Type B pancreatic cell (in vitro differentiated cells): Measurements from ENCODE around the gene NDUFA7. TPM values are rescaled to one million over a fixed set of nuclear protein-coding genes. Genes with fewer than 3 reads are reported as not detected.
"Not testable (repeated sequence)": the region's sequence is repeated elsewhere in the genome, so short reads cannot be mapped to it uniquely, and the experiment has no call there.

Experiments used
- DNase-seq: peaks from one replicate; pipeline ENCODE4 v3.0.0; 2021; ENCODE audit warnings: mixed read lengths; ENCODE audit not compliant: unreplicated experiment; ENCODE audit errors: extremely low spot score
- H3K27ac Mint-ChIP-seq: 2 replicates; pipeline ENCODE4 v1.8.0; 2021; ENCODE audit warnings: mild to moderate bottlenecking, mixed read lengths
- H3K27me3 Mint-ChIP-seq: 2 replicates; pipeline ENCODE4 v1.8.0; 2021; ENCODE audit warnings: mixed read lengths
- H3K36me3 Mint-ChIP-seq: 2 replicates; pipeline ENCODE4 v1.8.0; 2021; ENCODE audit warnings: mixed read lengths
- H3K4me1 Mint-ChIP-seq: one replicate; pipeline ENCODE4 v1.8.0; 2021; ENCODE audit warnings: mixed read lengths; ENCODE audit not compliant: unreplicated experiment
- H3K4me3 Mint-ChIP-seq: 2 replicates; pipeline ENCODE4 v1.8.0; 2021; ENCODE audit warnings: mild to moderate bottlenecking, mixed read lengths
- H3K9me3 Mint-ChIP-seq: 2 replicates; pipeline ENCODE4 v1.8.0; 2021; ENCODE audit warnings: mixed read lengths
- CTCF ChIP-seq: fragments of 200-600 bp; sonication (generic); conservative IDR thresholded peaks from 2 replicates; pipeline ENCODE4 v1.5.0; 2021; ENCODE audit warnings: antibody characterized with exemption, mild to moderate bottlenecking
- total RNA-seq: library from RNA; stranded (reverse); gene quantifications from 2 replicates; pipeline ENCODE4 v1.2.1, GENCODE V29; 2021; ENCODE audit warnings: low replicate concordance

Gene NDUFA7
- total RNA-seq, 1 donor from 2014 or later, result 46.8 TPM

GRCh38 chr19:8342316-8342683, 21.1 kb upstream of the NDUFA7 start:
- Mint-ChIP-seq H3K4me1 (no peaks in the 10 kb centered on the region), H3K27ac (no peak overlapping the region), H3K36me3 (no peaks in the 10 kb centered on the region), H3K4me3 (no peak overlapping the region), H3K27me3 (peaks cover 62% of the 10 kb centered on the region), H3K9me3 (no peaks in the 10 kb centered on the region)
- DNase-seq, result no peak
- no peak for TF ChIP-seq CTCF

GRCh38 chr19:8341504-8341903, 20.3 kb upstream of the NDUFA7 start:
- not testable (repeated sequence) for H3K36me3 Mint-ChIP-seq, H3K4me3 Mint-ChIP-seq, H3K4me1 Mint-ChIP-seq, H3K27ac Mint-ChIP-seq, DNase-seq, H3K9me3 Mint-ChIP-seq
- peaks cover 68% of the 10 kb centered on the region for H3K27me3 Mint-ChIP-seq

GRCh38 chr19:8340341-8341096, 19.3 kb upstream of the NDUFA7 start:
- no peak for TF ChIP-seq CTCF
- Mint-ChIP-seq H3K4me3 (no peak overlapping the region), H3K9me3 (no peaks in the 10 kb centered on the region), H3K36me3 (no peaks in the 10 kb centered on the region), H3K27ac (no peak overlapping the region), H3K27me3 (peaks cover 76% of the 10 kb centered on the region), H3K4me1 (no peaks in the 10 kb centered on the region)
- DNase-seq, result no peak

- Mint-ChIP-seq H3K4me1 (no peaks in the 10 kb centered on the region), H3K36me3 (no peaks in the 10 kb centered on the region), H3K27me3 (peaks cover 75% of the 10 kb centered on the region), H3K9me3 (no peaks in the 10 kb centered on the region), H3K27ac (no peak overlapping the region), H3K4me3 (no peak overlapping the region)
- TF ChIP-seq CTCF, result no peak
- DNase-seq, result no peak
Measured at GRCh38 chr19:8338835-8339234, 17.7 kb upstream of the NDUFA7 start.

GRCh38 chr19:8337728-8338127, 16.6 kb upstream of the NDUFA7 start:
- no peak for DNase-seq
- no peaks in the 10 kb centered on the region for H3K36me3 Mint-ChIP-seq
- no peaks in the 10 kb centered on the region for H3K9me3 Mint-ChIP-seq
- H3K27ac Mint-ChIP-seq, result no peak overlapping the region
- no peaks in the 10 kb centered on the region for H3K4me1 Mint-ChIP-seq
- no peak for TF ChIP-seq CTCF
- peaks cover 75% of the 10 kb centered on the region for H3K27me3 Mint-ChIP-seq
- H3K4me3 Mint-ChIP-seq, result no peak overlapping the region

GRCh38 chr19:8336660-8337059, 15.5 kb upstream of the NDUFA7 start:
- no peak overlapping the region for H3K27ac Mint-ChIP-seq
- peaks cover 74% of the 10 kb centered on the region for H3K27me3 Mint-ChIP-seq

More at GRCh38 chr19:8336660-8337059, 15.5 kb upstream of the NDUFA7 start:
- Mint-ChIP-seq H3K4me1 (no peaks in the 10 kb centered on the region), H3K36me3 (no peaks in the 10 kb centered on the region), H3K9me3 (no peaks in the 10 kb centered on the region), H3K4me3 (no peak overlapping the region)
- DNase-seq, result no peak
- TF ChIP-seq CTCF, result no peak
